ENCODE data around the gene ARF5. TPM values are rescaled to one million over a fixed set of nuclear protein-coding genes. Genes with fewer than 3 reads are reported as not detected.
"Not testable (repeated sequence)": the region's sequence is repeated elsewhere in the genome, so short reads cannot be mapped to it uniquely, and the experiment has no call there.

The ARF5 gene
- 123 TPM in 2 replicates for total RNA-seq

- intact Hi-C loops (cut with micrococcal nuclease): loop anchor here (1.0 to 10.0 kb wide), 12 partner anchors 196 to 1637 kb away; partner anchors contain the start of genes AHCYL2, ATP6V1F, GRM8 and HILPDA
Observed at GRCh38 chr7:127588019-127588696, at the start of gene ARF5. Gene ARF5 (plus strand): TSS chr7:127588411. CDS start chr7:127588499, 88 bp downstream.

GRCh38 chr7:127539116-127539515 is 49.1 kb upstream of the ARF5 start:
- intact Hi-C loops (cut with micrococcal nuclease): no loop called here

GRCh38 chr7:127540461-127540860 is 47.8 kb upstream of the ARF5 start:
- intact Hi-C loops (cut with micrococcal nuclease): not testable (repeated sequence)

- intact Hi-C loops (cut with micrococcal nuclease): no loop called here
Observed at GRCh38 chr7:127541548-127541947, 46.7 kb upstream of the ARF5 start.

- intact Hi-C loops (cut with micrococcal nuclease): no loop called here
Observed at GRCh38 chr7:127546313-127546712, 41.9 kb upstream of the ARF5 start.

- intact Hi-C loops (cut with micrococcal nuclease): no loop called here
Observed at GRCh38 chr7:127550247-127550646, 38.0 kb upstream of the ARF5 start.

GRCh38 chr7:127551941-127552340 is 36.3 kb upstream of the ARF5 start:
- intact Hi-C loops (cut with micrococcal nuclease): no loop called here

- intact Hi-C loops (cut with micrococcal nuclease): no loop called here
Observed at GRCh38 chr7:127556404-127556803, 31.8 kb upstream of the ARF5 start.

GRCh38 chr7:127557803-127558202 is 30.4 kb upstream of the ARF5 start:
- intact Hi-C loops (cut with micrococcal nuclease): no loop called here

- intact Hi-C loops (cut with micrococcal nuclease): no loop called here
Observed at GRCh38 chr7:127566242-127566641, 22.0 kb upstream of the ARF5 start.

- intact Hi-C loops (cut with micrococcal nuclease): not testable (repeated sequence)
Observed at GRCh38 chr7:127568034-127568433, 20.2 kb upstream of the ARF5 start.

GRCh38 chr7:127571741-127572505 is 16.3 kb upstream of the ARF5 start:
- intact Hi-C loops (cut with micrococcal nuclease): no loop called here

- intact Hi-C loops (cut with micrococcal nuclease): no loop called here
Observed at GRCh38 chr7:127578036-127578684, 10.1 kb upstream of the ARF5 start.

- intact Hi-C loops (cut with micrococcal nuclease): no loop called here
Observed at GRCh38 chr7:127578711-127579275, 9.4 kb upstream of the ARF5 start.

- intact Hi-C loops (cut with micrococcal nuclease): loop anchor here (10.0 kb wide), 1 partner anchor 624 kb away; no protein-coding TSS in a partner anchor
Observed at GRCh38 chr7:127580612-127581011, 7.6 kb upstream of the ARF5 start.

- intact Hi-C loops (cut with micrococcal nuclease): loop anchor here (10.0 kb wide), 1 partner anchor 623 kb away; no protein-coding TSS in a partner anchor
Observed at GRCh38 chr7:127581716-127582115, 6.5 kb upstream of the ARF5 start.

GRCh38 chr7:127582361-127582760 is 5.8 kb upstream of the ARF5 start:
- intact Hi-C loops (cut with micrococcal nuclease): loop anchor here (10.0 kb wide), 1 partner anchor 622 kb away; no protein-coding TSS in a partner anchor

- intact Hi-C loops (cut with micrococcal nuclease): loop anchor here (1.0 to 10.0 kb wide), 12 partner anchors 68 to 1470 kb away; partner anchors contain the start of genes ATP6V1F, GRM8, IMPDH1 and SND1
Observed at GRCh38 chr7:127584648-127585043, 3.6 kb upstream of the ARF5 start.

- intact Hi-C loops (cut with micrococcal nuclease): loop anchor here (1.0 to 10.0 kb wide), 12 partner anchors 67 to 1470 kb away; partner anchors contain the start of genes ATP6V1F, GRM8, IMPDH1 and SND1
Observed at GRCh38 chr7:127585044-127585953, 2.9 kb upstream of the ARF5 start, which contains the start of gene GCC1. Gene GCC1 (minus strand): TSS chr7:127585596. CDS start chr7:127585182, 414 bp downstream.

- intact Hi-C loops (cut with micrococcal nuclease): loop anchor here (5.0 to 10.0 kb wide), 6 partner anchors 239 to 1276 kb away; partner anchors contain the start of genes ATP6V1F, GRM8 and IMPDH1
Observed at GRCh38 chr7:127586346-127586745, 1.9 kb upstream of the ARF5 start.
